SH-SY5Y (cell line): ENCODE results near the gene SBF1.

Experiments used
- GATA2 ChIP-seq: IDR thresholded peaks from 2 replicates; pipeline ENCODE4 v1.6.1; 2011; ENCODE audit warnings: mild to moderate bottlenecking, low read depth, low read length
- GATA3 ChIP-seq: IDR thresholded peaks from 2 replicates; pipeline ENCODE4 v1.6.1; 2011; ENCODE audit warnings: low read depth, mild to moderate bottlenecking, low read length, moderate library complexity

GRCh38 chr22:50436015-50436830 is 38.6 kb downstream of the SBF1 start:
- TF ChIP-seq GATA3 (no peak), GATA2 (no peak)
